Activated naive CD8-positive, alpha-beta T cell treated with anti-CD3 and anti-CD28 coated beads, Interleukin-2, amount 10 ng/mL, durations not matched to agents 7 days and 5 days (primary cell): ENCODE results near the gene HSPB9. TPM values are rescaled to one million over a fixed set of nuclear protein-coding genes. Genes with fewer than 3 reads are reported as not detected.

Experiments
- ATAC-seq: fragments of 150-1000 bp; cut with Tn5 transposase; one replicate; pipeline ENCODE4 v1.10.0; 2021; ENCODE audit warnings: low read depth, moderate library complexity
- POLR2A ChIA-PET: fragments of 350-600 bp; sonication (Branson Sonifier 250); formaldehyde crosslinking; loops from one replicate; lab custom pipeline; 2021; ENCODE audit warnings: antibody characterized with exemption; lab: Charles Lee
- DNase-seq: peaks from one replicate; pipeline ENCODE4 v3.0.0; 2021
- H3K27ac Mint-ChIP-seq: one replicate; pipeline ENCODE4 v1.8.0; 2022; ENCODE audit warnings: mild to moderate bottlenecking, mixed read lengths
- H3K27me3 Mint-ChIP-seq: one replicate; pipeline ENCODE4 v1.8.0; 2022; ENCODE audit warnings: mild to moderate bottlenecking, moderate library complexity, mixed read lengths
- H3K36me3 Mint-ChIP-seq: one replicate; pipeline ENCODE4 v1.8.0; 2021; ENCODE audit warnings: mild to moderate bottlenecking, mixed read lengths
- H3K4me1 Mint-ChIP-seq: one replicate; pipeline ENCODE4 v1.8.0; 2021; ENCODE audit warnings: mixed read lengths
- H3K4me3 Mint-ChIP-seq: one replicate; pipeline ENCODE4 v1.8.0; 2022; ENCODE audit warnings: mild to moderate bottlenecking, moderate library complexity, mixed read lengths
- H3K9me3 Mint-ChIP-seq: one replicate; pipeline ENCODE4 v1.8.0; 2021; ENCODE audit warnings: mixed read lengths
- total RNA-seq, 2 experiments: library from RNA; stranded (reverse); gene quantifications; one replicate each; pipeline ENCODE4 v1.2.3, GENCODE V29; 2021

The HSPB9 gene
- total RNA-seq, 2 experiments from 2014 or later, result 0.31 to 0.36 TPM

GRCh38 chr17:42107597-42108576 is 14.7 kb upstream of the HSPB9 start:
- Mint-ChIP-seq H3K4me3 (peak overlapping the region; percentile 61), H3K9me3 (no peaks in the 10 kb centered on the region), H3K27me3 (no peaks in the 10 kb centered on the region), H3K36me3 (peaks cover 29% of the 10 kb centered on the region), H3K27ac (peak overlapping the region; percentile 76), H3K4me1 (peaks cover 31% of the 10 kb centered on the region)
- POLR2A ChIA-PET, result interaction anchor here (0.6 to 2.2 kb wide), 8 partner anchors 10 to 141 kb away, joined by 3 to 8 read pairs (median 4); partner anchors contain the start of genes CNP, DNAJC7 and KAT2A
- DNase-seq, result peak; percentile 98
- ATAC-seq, result peak; percentile 60

GRCh38 chr17:42109086-42109485 is 13.5 kb upstream of the HSPB9 start:
- Mint-ChIP-seq H3K27me3 (no peaks in the 10 kb centered on the region), H3K9me3 (no peaks in the 10 kb centered on the region), H3K4me1 (peaks cover 33% of the 10 kb centered on the region), H3K27ac (no peak overlapping the region), H3K36me3 (peaks cover 27% of the 10 kb centered on the region), H3K4me3 (no peak overlapping the region)
- ATAC-seq (no peak), DNase-seq (no peak)
- POLR2A ChIA-PET, result interaction anchor here (1.5 to 2.2 kb wide), 3 partner anchors 9 to 142 kb away, joined by 5 to 8 read pairs (median 8); partner anchors contain the start of genes CNP and KAT2A

- no peaks in the 10 kb centered on the region for H3K9me3 Mint-ChIP-seq
- peaks cover 21% of the 10 kb centered on the region for H3K36me3 Mint-ChIP-seq
- H3K27me3 Mint-ChIP-seq, result no peaks in the 10 kb centered on the region
- H3K4me1 Mint-ChIP-seq, result peaks cover 33% of the 10 kb centered on the region
- POLR2A ChIA-PET, result interaction anchor here (0.7 to 4.5 kb wide), 11 partner anchors 8 to 192 kb away, joined by 3 to 108 read pairs (median 6); partner anchors contain the start of genes ACLY, CNP, DNAJC7 and HSPB9
- H3K4me3 Mint-ChIP-seq, result peak overlapping the region; percentile 88
- DNase-seq, result no peak
- peak overlapping the region; percentile 97 for H3K27ac Mint-ChIP-seq
- ATAC-seq, result no peak
Observed at GRCh38 chr17:42110301-42111264, 12.0 kb upstream of the HSPB9 start.

GRCh38 chr17:42111265-42111636 is 11.4 kb upstream of the HSPB9 start:
- ATAC-seq (no peak), DNase-seq (no peak)
- Mint-ChIP-seq H3K4me3 (peak overlapping the region; percentile 88), H3K27me3 (no peaks in the 10 kb centered on the region), H3K4me1 (peaks cover 31% of the 10 kb centered on the region), H3K36me3 (peaks cover 21% of the 10 kb centered on the region), H3K9me3 (no peaks in the 10 kb centered on the region), H3K27ac (peak overlapping the region; percentile 97)
- POLR2A ChIA-PET, result interaction anchor here (1.1 to 4.5 kb wide), 17 partner anchors 9 to 193 kb away, joined by 3 to 108 read pairs (median 9); partner anchors contain the start of genes ACLY, CNP, DNAJC7 and GHDC

GRCh38 chr17:42111871-42112551 is 10.6 kb upstream of the HSPB9 start:
- POLR2A ChIA-PET, result interaction anchor here (0.7 to 4.5 kb wide), 25 partner anchors 9 to 424 kb away, joined by 3 to 108 read pairs (median 7); partner anchors contain the start of genes ACLY, CNP, DNAJC7 and GHDC
- peak overlapping the region; percentile 97 for H3K27ac Mint-ChIP-seq
- H3K27me3 Mint-ChIP-seq, result no peaks in the 10 kb centered on the region
- DNase-seq (peak; percentile 63), ATAC-seq (peak; percentile 10)
- H3K4me1 Mint-ChIP-seq, result peaks cover 35% of the 10 kb centered on the region
- H3K36me3 Mint-ChIP-seq, result peaks cover 21% of the 10 kb centered on the region
- peak overlapping the region; percentile 88 for H3K4me3 Mint-ChIP-seq
- no peaks in the 10 kb centered on the region for H3K9me3 Mint-ChIP-seq

GRCh38 chr17:42112552-42113176 is 9.9 kb upstream of the HSPB9 start, which contains the start of gene DHX58:
DHX58 (minus strand) TSS chr17:42112714; CDS start chr17:42111892, 822 bp downstream.
- H3K36me3 Mint-ChIP-seq, result peaks cover 23% of the 10 kb centered on the region
- H3K4me3 Mint-ChIP-seq, result peak within 1 kb of the TSS; percentile 88
- POLR2A ChIA-PET, result interaction anchor here (0.7 to 4.5 kb wide), 29 partner anchors 9 to 423 kb away, joined by 3 to 108 read pairs (median 6); partner anchors contain the start of genes CNP, DNAJC7, GHDC and HSPB9
- peak within 1 kb of the TSS; percentile 97 for H3K27ac Mint-ChIP-seq
- peak; percentile 81 for ATAC-seq
- no peaks in the 10 kb centered on the region for H3K9me3 Mint-ChIP-seq
- DNase-seq, result peak; percentile 75
- H3K27me3 Mint-ChIP-seq, result no peaks in the 10 kb centered on the region
- peaks cover 37% of the 10 kb centered on the region for H3K4me1 Mint-ChIP-seq

GRCh38 chr17:42113293-42114069 is 9.1 kb upstream of the HSPB9 start:
- Mint-ChIP-seq H3K9me3 (no peaks in the 10 kb centered on the region), H3K36me3 (peaks cover 19% of the 10 kb centered on the region), H3K27ac (peak overlapping the region; percentile 97), H3K4me3 (peak overlapping the region; percentile 88), H3K4me1 (peaks cover 32% of the 10 kb centered on the region), H3K27me3 (no peaks in the 10 kb centered on the region)
- no peak for ATAC-seq
- POLR2A ChIA-PET, result interaction anchor here (0.9 to 4.5 kb wide), 18 partner anchors 8 to 275 kb away, joined by 3 to 108 read pairs (median 9); partner anchors contain the start of genes CNP, DNAJC7, HSPB9 and KAT2A
- DNase-seq, result no peak

GRCh38 chr17:42114118-42114517 is 8.5 kb upstream of the HSPB9 start:
- H3K27ac Mint-ChIP-seq, result peak overlapping the region; percentile 81
- no peaks in the 10 kb centered on the region for H3K9me3 Mint-ChIP-seq
- peaks cover 32% of the 10 kb centered on the region for H3K4me1 Mint-ChIP-seq
- H3K4me3 Mint-ChIP-seq, result no peak overlapping the region
- DNase-seq (no peak), ATAC-seq (no peak)
- POLR2A ChIA-PET, result interaction anchor here (0.7 to 4.5 kb wide), 11 partner anchors 12 to 148 kb away, joined by 3 to 108 read pairs (median 11); partner anchors contain the start of genes CNP, DNAJC7 and NKIRAS2
- H3K36me3 Mint-ChIP-seq, result peaks cover 21% of the 10 kb centered on the region
- no peaks in the 10 kb centered on the region for H3K27me3 Mint-ChIP-seq

GRCh38 chr17:42116705-42117396 is 5.8 kb upstream of the HSPB9 start:
- no peaks in the 10 kb centered on the region for H3K27me3 Mint-ChIP-seq
- H3K4me3 Mint-ChIP-seq, result no peak overlapping the region
- H3K36me3 Mint-ChIP-seq, result peaks cover 8% of the 10 kb centered on the region
- DNase-seq (peak; percentile 80), ATAC-seq (peak; percentile 14)
- peaks cover 25% of the 10 kb centered on the region for H3K4me1 Mint-ChIP-seq
- H3K27ac Mint-ChIP-seq, result peak overlapping the region; percentile 66
- POLR2A ChIA-PET, result interaction anchor here (2.2 kb wide), 1 partner anchor 8 kb away, joined by 5 read pairs; no protein-coding TSS in a partner anchor
- H3K9me3 Mint-ChIP-seq, result no peaks in the 10 kb centered on the region

GRCh38 chr17:42117397-42118125 is 5.0 kb upstream of the HSPB9 start:
- POLR2A ChIA-PET, result interaction anchor here (1.9 to 4.1 kb wide), 3 partner anchors 9 to 100 kb away, joined by 5 to 20 read pairs (median 6); partner anchors contain the start of genes DNAJC7 and NKIRAS2
- Mint-ChIP-seq H3K4me3 (no peak overlapping the region), H3K27ac (no peak overlapping the region), H3K9me3 (no peaks in the 10 kb centered on the region), H3K27me3 (no peaks in the 10 kb centered on the region), H3K36me3 (peaks cover 8% of the 10 kb centered on the region), H3K4me1 (peaks cover 25% of the 10 kb centered on the region)
- ATAC-seq, result no peak
- DNase-seq, result no peak
